HG03025 (cell line): Measurements from ENCODE around the gene TMEM169.
A peak's percentile ranks its signal among the peaks of the same experiment; 100 is the strongest.
"Not testable (repeated sequence)": the region's sequence is repeated elsewhere in the genome, so short reads cannot be mapped to it uniquely, and the experiment has no call there.

Source experiments
- ATAC-seq: cut with Tn5 transposase; IDR thresholded peaks from one replicate; pipeline ENCODE4 v1.9.1; 2021; ENCODE audit warnings: mild to moderate bottlenecking, moderate library complexity; ENCODE audit not compliant: unreplicated experiment, low FRiP score

The TMEM169 gene

DNA sequence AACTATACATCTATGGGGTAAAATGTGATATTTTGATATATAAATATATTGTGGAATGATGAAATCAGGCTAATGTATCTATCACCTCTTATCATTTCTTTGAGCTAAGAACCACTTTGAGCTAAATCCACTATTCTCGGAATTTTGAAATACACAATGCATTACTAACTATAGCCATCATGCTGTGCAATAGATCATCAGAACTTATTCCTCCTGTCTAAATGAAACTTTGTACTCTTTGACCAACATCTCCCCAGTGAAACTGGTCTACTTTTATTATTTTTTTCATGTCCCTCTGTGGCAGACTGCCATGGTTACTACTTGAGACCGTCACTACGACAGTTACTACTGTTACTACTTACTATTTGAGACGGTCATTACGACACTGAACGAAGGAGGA lies 11.5 kb upstream of the TMEM169 start:
- no peak for ATAC-seq

DNA sequence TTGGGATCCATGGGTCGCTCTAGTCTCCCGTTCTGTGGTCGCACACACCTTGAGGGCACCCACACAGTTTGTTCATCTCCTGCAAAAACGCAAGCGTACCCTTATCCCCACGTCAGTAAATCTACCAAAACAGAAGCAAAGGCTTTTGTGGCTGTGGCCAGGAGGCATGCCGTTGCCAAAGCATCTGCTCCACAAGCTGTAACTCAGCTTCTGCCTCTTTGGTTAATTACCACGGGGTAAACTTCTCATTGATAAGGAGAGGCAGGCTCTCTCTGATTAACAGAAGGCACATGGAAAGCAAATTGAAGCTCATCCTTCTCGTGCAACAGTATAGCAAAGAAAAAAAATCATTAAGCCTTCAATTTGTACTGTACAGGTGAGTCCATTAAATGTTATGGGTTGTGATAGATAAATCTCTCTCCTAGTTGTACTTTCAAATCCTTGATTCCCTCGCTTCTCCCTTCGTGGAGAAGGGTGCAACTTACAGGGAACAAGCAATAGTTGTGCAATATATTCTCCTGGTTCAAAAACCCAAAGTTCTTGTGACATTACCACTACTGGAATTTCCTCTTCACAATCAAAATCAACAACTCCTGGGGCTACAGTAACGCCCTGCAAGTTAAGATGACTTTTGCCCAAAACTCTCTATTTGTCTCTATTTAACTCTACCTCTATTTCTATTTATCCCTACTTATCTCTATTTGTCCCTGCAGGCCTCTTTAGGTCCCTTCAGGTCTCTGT lies 10.4 kb upstream of the TMEM169 start:
- ATAC-seq = no peak

DNA sequence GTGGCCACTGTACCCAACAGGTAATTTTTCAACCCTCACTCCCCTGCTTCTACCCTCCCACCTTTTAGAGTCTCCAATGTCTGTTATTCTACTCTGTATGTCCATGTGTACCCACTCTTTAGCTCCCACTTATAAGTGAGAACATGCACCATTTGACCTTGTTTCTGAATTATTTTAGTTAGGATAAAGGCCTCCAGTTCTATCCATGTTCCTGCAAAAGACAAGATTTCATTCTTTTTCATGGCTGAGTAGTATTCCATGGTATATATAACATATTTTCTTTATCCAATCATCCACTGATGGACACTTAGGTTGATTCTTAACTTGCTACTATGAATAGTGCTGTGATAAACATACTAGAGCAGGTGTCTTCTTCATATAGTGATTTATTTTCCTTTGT lies 9.2 kb upstream of the TMEM169 start:
- ATAC-seq = no peak

DNA sequence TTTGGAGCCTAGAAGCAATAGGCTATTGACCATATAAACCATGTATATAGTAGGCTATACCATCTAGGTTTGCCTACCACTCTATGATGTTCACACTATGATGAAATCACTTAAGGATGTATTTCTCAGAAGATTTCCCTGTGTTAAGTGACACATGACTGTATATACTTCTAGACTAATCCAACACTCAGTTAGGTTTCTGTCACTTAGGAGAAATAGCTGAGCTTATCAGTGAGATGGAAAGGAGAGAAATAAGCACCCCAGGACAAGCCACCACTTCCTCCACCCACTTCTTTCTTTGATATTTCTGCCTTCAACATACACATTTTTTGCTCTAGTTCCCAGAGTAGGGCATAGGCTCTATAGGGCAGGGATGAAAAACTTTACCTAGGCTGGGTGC lies 7.9 kb upstream of the TMEM169 start:
- ATAC-seq = no peak

DNA sequence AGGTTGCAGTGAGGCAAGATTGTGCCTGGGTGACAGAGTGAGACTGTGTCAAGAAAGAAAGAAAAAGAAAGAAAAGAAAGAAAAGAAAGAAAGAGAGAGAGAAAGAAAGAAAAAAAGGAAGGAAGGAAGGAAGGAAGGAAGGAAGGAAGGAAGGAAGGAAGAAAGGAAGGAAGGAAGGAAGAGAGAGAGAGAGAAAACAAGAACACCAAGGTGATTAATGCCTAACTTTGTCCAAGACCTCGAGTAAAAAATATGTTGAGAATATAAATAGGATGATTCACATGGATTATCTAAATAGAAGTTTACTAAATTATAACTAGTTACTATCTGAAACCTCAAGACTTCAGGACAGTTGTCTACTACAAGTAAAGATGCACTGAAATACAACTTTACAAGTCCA lies 7.3 kb upstream of the TMEM169 start:
- no peak for ATAC-seq

DNA sequence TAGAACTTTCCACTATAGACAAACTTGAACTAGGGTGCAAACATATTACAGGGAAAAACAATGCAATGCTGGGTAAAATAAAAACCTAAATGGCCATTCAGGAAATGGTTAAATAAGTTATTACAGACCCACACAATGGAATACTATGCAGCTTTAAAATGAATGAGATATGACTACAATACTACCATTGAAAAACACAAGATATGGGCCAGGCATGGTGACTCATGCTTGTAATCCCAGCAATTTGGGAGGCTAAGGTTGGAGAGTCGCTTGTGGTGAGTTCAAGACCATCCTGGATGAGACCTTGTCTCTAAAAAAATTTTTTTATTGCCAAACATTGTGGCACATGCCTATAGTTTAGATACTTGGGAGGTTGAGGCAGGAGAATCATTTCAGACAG lies 6.9 kb upstream of the TMEM169 start:
- no peak for ATAC-seq

DNA sequence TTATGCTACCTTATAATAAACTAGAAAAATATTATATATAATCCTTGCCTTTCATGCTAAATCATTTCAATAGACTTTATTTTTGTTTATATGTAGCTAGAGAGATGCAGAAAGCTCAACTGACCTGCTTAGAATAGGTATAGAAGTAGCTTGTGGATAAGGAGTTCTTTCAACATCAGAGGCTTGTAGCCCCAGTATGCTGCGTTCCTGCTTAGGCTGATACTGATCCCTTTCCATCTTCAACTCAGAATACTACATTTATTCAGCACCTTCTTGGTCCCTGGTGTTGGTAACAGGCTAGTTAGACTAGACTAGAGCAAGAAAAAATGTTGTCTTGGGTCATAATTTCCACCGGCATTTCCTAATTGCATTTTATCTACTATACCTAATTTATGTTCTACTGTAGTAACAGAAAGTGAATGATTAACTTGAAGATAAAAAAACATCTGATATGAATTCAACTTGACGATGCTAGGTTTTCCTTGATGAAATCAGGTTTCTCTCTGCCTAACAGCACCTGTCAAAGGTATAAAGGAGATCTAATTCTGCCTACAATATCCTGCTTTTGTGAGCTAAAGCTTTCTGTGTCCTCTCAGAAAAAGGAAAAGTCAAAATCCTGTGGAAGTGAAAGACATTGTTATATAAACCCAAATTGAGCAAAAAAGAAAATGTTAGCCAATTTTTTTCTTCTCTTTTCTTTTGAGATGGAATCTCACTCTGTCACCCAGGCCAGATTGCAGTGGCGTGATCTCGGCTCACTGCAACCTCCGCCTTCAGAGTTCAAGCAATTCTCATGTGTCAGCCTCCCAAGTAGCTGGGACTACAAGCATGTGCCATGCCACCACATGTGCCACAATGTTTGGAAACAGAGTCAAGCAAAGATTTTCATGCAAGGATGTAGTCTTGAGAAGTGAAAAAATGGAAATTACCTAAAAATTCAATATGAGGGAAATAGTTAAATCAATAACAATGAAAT lies 5.9 kb upstream of the TMEM169 start:
- ATAC-seq = no peak

DNA sequence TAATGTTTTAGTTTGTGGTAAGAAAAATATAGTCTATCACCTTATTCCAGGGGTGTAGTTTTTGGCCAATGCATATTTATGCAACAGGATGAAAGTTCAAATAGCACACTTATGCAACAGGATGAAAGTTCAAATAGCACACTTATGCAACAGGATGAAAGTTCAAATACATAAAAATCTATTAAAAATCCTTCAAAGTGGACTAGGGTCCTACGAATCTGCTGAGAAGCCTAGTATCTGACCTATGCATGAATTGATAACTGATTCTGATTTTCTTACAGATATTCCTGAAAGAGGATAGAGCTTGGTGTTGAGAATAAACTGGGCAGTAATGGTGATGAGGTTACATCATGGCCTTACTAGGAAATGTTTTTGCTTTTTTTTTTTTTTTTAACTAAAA lies 2.9 kb upstream of the TMEM169 start:
- no peak for ATAC-seq

DNA sequence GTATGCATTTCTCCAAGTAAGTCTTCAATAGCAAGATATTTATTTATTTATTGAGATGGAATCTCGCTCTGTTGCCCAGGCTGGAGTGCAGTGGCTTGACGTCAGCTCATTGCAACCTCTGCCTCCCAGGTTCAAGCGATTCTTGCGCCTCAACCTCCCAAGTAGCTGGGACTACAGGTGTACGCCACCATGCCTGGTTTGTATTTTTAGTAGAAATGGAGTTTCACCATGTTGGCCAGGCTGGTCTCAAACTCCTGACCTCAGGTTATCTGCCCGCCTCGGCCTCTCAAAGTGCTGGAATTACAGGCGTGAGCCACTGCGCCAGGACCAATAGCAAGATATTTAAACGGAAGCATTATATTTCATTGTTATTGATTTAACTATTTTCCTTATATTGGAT lies 1.7 kb upstream of the TMEM169 start:
- ATAC-seq = not testable (repeated sequence)

DNA sequence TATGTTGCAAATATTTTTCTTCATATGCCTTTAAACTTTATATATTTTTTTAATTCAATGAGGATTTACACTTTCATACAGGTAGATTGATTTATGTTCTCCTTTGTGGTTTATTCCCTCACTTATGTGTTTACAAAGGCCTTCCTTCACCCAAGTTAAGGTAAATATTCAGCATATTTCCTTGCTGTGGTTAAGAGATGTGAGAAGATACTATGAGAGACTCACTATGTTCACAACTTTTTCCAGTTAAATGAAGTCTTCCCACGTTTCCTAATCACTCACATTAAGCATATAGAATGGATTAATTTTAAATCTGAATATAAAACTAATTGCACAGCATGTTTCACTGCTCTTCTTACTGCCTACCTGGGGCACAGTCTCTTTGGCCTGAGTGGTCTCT lies 707 bp upstream of the TMEM169 start:
- no peak for ATAC-seq

DNA sequence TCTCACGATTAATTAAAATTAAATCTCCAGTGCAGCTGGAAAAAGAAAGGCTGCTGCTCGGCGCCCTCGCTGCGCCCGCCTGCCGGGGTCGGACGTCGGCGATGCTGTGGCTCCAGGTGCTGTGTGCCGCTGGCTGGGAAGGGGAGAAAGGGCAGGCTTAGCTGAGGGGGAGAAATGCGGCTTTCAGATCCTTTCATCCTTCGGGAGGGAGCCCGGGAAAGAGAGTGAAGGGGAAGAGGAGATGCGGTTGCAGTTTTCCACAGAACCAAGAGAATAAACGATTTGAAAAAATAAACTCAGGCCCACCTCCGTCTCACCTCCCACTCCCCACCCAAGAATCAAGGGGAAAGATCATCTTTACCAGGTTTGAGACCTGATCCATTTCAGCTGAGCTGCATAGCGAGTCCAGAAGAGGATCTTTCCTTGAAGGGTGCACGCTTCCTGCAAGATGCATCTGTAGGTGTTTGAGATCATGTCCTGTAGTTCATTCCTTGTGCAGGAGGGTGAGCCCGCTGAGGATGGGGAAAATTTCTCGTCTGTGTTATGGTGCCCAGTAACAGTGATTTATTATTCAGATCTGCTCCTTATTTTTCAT lies 495 bp downstream of the TMEM169 start:
- ATAC-seq = peak; percentile 16

DNA sequence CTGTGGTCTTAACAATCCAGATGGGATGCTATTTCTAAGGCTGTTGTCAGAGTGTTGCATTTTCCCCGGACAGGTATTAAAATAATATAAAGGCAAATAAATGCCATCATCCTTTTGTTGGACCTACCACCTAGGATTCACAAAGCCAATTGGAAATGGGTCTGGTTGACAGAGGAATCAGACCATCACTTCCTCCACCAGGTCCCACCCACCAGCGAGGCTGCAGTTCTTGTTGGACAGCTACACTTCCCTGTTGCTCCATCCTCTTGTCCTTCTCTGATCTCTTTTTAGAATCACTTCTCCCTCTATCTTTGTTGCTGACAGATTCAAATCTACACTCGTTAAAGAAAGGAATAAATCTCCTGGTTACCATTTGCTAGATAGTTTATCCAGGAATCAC lies 1.1 kb downstream of the TMEM169 start:
- ATAC-seq = no peak

DNA sequence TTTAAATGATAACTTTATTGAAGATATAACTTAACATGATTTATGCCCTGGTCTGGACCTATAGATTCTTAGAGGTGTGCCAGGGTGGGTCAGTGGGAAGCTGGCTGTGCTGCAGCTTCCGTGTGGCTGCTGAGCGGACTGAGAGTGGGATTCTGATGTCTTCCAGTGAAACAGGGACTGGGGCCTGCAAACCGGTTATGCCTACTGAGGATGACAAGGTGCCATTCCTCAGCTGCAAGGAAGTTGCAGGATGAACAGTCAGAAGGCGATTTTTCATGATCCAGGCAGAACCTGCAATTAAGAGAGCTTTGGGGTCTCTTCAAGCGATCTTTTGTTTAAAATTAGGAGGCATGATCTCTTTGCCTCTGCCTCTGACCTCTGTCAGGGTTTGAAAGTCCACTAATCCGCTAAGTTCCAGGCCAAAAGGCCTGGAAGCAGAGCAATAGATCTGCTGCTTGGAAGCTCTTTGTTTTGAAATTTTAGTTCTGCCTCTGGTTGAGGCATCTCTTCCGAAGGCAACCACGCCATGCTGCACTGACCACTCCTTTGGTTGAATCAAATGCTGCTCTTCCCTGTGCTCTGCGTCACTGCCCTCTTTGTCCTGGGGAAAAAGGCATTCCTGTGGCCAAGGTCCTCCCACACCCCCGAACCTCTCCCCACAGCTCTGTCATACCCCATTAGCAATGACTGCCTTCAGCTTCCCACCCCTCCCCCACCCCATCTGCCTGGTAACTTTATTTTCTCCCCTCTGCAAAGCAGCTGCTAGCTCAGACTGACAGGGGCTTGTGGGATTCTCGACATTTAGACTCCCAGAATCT lies 2.0 kb downstream of the TMEM169 start:
- ATAC-seq = no peak

DNA sequence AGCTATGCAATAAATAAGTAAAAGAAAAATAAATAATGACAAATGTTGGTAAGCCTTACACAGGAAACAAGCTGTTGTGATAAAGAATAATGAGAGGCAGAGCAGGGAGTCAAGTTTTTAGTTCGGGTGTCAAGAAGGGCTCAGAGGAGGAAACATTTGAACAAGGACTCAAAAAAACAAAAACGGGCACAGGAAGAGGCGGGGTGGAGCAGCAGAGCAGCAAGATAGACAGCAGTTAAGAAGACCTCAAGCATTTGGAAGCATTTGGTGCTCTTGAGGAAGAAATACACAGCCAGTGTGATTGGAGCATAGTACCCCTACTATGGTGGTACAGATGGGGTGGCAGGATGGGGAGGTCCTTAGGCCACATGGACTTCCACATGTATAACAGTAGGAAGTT lies 2.8 kb downstream of the TMEM169 start:
- no peak for ATAC-seq

DNA sequence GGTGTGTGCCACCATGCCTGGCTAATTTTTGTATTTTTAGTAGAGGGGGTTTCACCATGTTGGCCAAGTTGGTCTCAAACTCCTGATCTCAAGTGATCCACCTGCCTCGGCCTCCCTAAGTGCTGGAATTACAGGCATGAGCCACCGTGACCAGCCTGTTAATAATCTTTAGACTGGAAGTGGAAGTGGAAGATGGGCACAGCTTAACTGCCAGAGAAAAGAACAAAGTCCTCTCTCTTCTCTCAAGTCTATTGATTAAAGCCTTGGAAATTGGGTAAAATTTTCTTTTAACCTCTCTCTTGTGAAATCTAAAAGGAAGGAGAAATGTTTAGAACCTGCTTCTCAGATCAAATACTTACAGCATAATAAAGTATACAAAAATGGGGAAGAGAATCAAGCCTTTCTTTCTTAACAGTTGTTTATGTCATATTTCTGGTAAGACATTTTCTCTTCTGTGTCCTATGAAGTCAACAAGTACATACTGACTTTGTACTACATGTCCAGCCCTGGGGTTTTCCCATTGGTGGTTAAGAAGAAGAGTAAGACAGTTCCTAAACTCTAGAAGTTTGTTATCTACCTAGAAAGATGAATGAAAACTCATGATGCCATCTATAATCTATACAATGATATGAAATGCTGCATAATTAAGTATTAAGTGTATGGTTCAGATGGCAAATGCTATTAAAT lies 4.6 kb downstream of the TMEM169 start:
- no peak for ATAC-seq

DNA sequence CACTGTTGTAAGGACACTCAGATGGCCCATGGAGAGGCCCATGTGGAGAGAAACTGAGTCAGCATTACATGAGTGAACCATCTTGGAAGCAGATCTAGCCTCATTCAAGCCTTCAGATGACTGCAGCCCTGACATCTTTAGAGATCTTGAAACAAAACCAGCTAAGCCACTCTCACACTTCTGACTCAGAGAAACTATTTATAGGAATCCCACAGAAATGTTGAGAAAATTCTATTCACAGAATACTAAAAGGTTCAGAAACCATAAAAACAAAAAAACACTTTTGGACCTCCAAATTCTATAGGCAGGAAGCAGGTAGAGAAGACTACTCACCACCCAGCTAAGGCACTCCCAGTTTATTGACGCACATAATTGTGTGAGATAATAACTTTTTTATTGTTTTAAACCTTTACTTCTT lies 8.7 kb downstream of the TMEM169 start:
- ATAC-seq = no peak

DNA sequence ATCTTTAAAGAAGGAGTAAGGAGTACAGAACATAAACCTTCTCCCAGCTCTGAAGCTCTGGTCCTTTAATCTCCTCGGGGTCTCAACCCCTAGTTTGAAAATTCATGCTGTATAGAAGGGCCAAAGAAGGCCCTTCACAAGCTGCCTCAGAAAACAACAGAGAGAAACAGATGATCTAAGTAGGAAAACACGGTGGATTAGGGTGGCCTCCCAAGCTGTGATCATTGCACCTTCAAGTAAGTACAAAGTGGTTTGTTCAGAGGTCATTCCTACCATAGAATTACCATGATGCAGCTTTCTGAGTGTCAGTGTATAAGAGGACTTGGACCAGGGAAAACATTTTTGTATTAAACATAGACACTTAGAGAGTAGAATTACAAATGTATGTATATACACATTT lies 10.9 kb downstream of the TMEM169 start:
- no peak for ATAC-seq

DNA sequence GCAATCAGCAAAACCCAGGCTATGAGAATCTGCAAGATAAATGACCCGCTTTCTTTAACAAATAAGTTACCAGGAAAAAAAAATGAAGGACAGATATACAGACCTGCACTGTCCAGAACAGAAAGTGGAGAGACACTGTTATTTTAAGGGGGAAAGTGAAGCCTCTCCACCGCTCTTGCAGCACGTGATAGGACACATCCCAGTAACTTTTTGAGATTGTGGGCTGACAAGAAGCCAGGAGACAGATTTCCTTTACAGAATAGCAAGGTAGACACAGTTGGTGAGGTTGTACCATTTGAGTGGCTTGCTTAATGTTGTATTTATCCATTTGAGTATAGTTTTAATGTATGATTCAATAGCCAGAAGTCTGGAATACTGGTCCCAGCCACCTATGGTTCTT lies 13.0 kb downstream of the TMEM169 start:
- ATAC-seq = no peak

DNA sequence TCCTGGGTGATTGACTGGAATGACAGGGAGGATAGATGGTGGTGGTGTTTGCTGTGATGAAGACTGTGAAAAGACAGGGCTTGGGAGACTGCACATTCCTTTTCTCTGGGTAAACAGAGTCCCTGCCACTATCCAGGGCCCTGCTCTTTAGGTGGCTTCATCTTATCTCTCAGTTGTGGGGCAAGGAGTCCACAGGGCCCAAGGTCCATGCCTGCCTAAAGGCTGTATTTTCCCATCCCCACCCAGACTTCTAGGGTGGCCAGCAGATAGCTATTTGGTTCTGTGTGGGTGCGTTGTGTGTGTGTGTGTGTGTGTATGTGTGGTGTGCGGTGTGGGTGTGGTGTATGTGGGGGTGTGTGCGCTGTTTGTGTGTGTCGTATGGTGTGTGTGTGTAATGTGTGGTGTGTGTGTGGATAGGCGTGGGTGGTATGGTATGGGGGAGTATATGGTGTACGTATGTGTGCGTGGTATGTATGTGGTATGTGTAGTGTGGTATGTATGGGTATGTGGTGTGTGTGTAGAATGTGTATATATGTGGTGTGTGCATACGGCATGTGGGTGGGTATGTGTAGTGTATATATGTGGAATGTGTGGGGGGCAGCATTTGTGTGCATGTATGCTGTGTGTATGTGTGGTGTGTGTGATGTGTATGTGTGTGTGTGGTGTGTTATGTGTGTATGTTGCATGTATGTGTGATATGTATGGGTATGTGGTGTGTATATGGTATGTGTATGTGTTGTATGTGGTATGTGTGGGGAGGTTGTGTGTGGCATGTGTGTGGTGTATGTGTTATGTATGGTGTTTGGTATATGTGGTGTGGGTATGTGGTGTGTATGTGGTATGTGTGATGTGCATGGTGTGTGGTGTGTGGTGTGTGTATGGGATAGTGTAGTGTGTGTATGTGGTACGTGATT lies 17.0 kb downstream of the TMEM169 start:
- ATAC-seq = no peak
